NB4 (cell line): ENCODE data around the gene SLC35E3.

Experiments used
- DNase-seq: peaks from one replicate; pipeline ENCODE4 v3.0.0; 2010; ENCODE audit warnings: low read depth
- H3K4me3 ChIP-seq: one replicate; pipeline ENCODE4 v1.5.1; 2011; ENCODE audit warnings: mild to moderate bottlenecking, low read depth, low read length, moderate library complexity
- CTCF ChIP-seq: IDR thresholded peaks from one replicate; pipeline ENCODE4 v1.5.1; 2012; ENCODE audit warnings: low read depth, low read length
- MAX ChIP-seq: IDR thresholded peaks from 2 replicates; pipeline ENCODE4 v1.6.1; 2011; ENCODE audit warnings: low read depth, low read length
- MYC ChIP-seq: IDR thresholded peaks from 2 replicates; pipeline ENCODE4 v1.6.1; 2011; ENCODE audit warnings: low read depth, low read length
- POLR2A ChIP-seq: IDR thresholded peaks from 2 replicates; pipeline ENCODE4 v1.6.1; 2011; ENCODE audit warnings: mild to moderate bottlenecking; ENCODE audit not compliant: insufficient read length; ENCODE audit errors: extremely low read depth

The SLC35E3 gene

GRCh38 chr12:68821357-68822188 is 75.6 kb downstream of the SLC35E3 start:
- no peak for DNase-seq
- H3K4me3 ChIP-seq, result no peak overlapping the region
- TF ChIP-seq POLR2A, result no peak

GRCh38 chr12:68823696-68824095 is 77.7 kb downstream of the SLC35E3 start:
- DNase-seq, result no peak
- H3K4me3 ChIP-seq, result no peak overlapping the region
- TF ChIP-seq MAX, result no peak
- no peak for TF ChIP-seq POLR2A
- no peak for TF ChIP-seq MYC
- no peak for TF ChIP-seq CTCF

GRCh38 chr12:68824131-68824530 is 78.2 kb downstream of the SLC35E3 start:
- H3K4me3 ChIP-seq, result no peak overlapping the region
- TF ChIP-seq MYC (no peak), MAX (no peak), CTCF (no peak), POLR2A (no peak)
- DNase-seq, result no peak

- TF ChIP-seq MAX (no peak), CTCF (no peak), POLR2A (no peak), MYC (no peak)
- no peak overlapping the region for H3K4me3 ChIP-seq
- no peak for DNase-seq
These were observed 78.7 kb downstream of the SLC35E3 start for GRCh38 chr12:68824597-68825250.

- TF ChIP-seq MYC, result no peak
These were observed 79.7 kb downstream of the SLC35E3 start for GRCh38 chr12:68825569-68826217.

GRCh38 chr12:68827895-68828671 is 82.1 kb downstream of the SLC35E3 start:
- no peak overlapping the region for H3K4me3 ChIP-seq
- TF ChIP-seq MAX (no peak), CTCF (no peak), POLR2A (no peak), MYC (no peak)
- DNase-seq, result no peak

More at GRCh38 chr12:68825569-68826217, 79.7 kb downstream of the SLC35E3 start:
- no peak for DNase-seq
- H3K4me3 ChIP-seq, result no peak overlapping the region
